MCF 10A (cell line): Measurements from ENCODE around the gene HS6ST2. TPM values are rescaled to one million over a fixed set of nuclear protein-coding genes. Genes with fewer than 3 reads are reported as not detected.

ENCODE experiments used
- BruUV-seq: library from RNA; stranded (reverse); fragments of 400-500 nt; replicated peaks from 2 replicates; lab custom pipeline; 2021; lab: Mats Ljungman, UMichigan
- CTCF ChIA-PET: fragments of 300-600 bp; sonication (Branson Sonifier 250); formaldehyde crosslinking; extraction: SDS; loops from one replicate; lab custom pipeline; 2021; ENCODE audit warnings: antibody characterized with exemption, inconsistent platforms; lab: Yijun Ruan, JAX
- POLR2A ChIA-PET: fragments of 300-600, 350-650 bp; sonication (Branson Sonifier 250); formaldehyde crosslinking; extraction: SDS; loops from one replicate; lab custom pipeline; 2020; ENCODE audit warnings: antibody characterized with exemption, inconsistent platforms; lab: Yijun Ruan, JAX
- DNase-seq: peaks from one replicate; pipeline ENCODE4 v3.0.0-alpha.2; 2018; ENCODE audit not compliant: unreplicated experiment
- H3K27ac Mint-ChIP-seq: one replicate; pipeline ENCODE4 v1.8.0; 2022; ENCODE audit warnings: mild to moderate bottlenecking, low read depth, mixed read lengths; ENCODE audit not compliant: unreplicated experiment
- H3K27me3 Mint-ChIP-seq: one replicate; pipeline ENCODE4 v1.8.0; 2022; ENCODE audit warnings: mixed read lengths; ENCODE audit not compliant: insufficient read depth, unreplicated experiment
- H3K36me3 Mint-ChIP-seq: one replicate; pipeline ENCODE4 v1.8.0; 2022; ENCODE audit warnings: mild to moderate bottlenecking, moderate library complexity, mixed read lengths; ENCODE audit not compliant: insufficient read depth, unreplicated experiment
- H3K4me1 Mint-ChIP-seq: one replicate; pipeline ENCODE4 v1.8.0; 2022; ENCODE audit warnings: mixed read lengths; ENCODE audit not compliant: insufficient read depth, unreplicated experiment
- H3K4me3 Mint-ChIP-seq: one replicate; pipeline ENCODE4 v1.8.0; 2022; ENCODE audit warnings: mild to moderate bottlenecking, moderate library complexity, mixed read lengths; ENCODE audit not compliant: unreplicated experiment
- H3K9me3 Mint-ChIP-seq: one replicate; pipeline ENCODE4 v1.8.0; 2022; ENCODE audit warnings: mixed read lengths; ENCODE audit not compliant: unreplicated experiment
- intact Hi-C: fragments of 100-400 bp; cut with micrococcal nuclease; formaldehyde crosslinking; loops from 2 replicates; pipeline ENCODE4 v1.14.1; 2022
- total RNA-seq: library from RNA; stranded (reverse); gene quantifications from 2 replicates; pipeline ENCODE4 v1.2.3, GENCODE V29; 2022
- TF ChIP-seq, protein P1 (sequence below): fragments of 200-600 bp; IDR thresholded peaks from one replicate; pipeline ENCODE4 v1.8.0; 2022; ENCODE audit warnings: antibody characterized with exemption, mild to moderate bottlenecking; ENCODE audit not compliant: unreplicated experiment

HS6ST2 gene
- total RNA-seq, 1 experiment from 2014 or later: 26.1 TPM

DNA sequence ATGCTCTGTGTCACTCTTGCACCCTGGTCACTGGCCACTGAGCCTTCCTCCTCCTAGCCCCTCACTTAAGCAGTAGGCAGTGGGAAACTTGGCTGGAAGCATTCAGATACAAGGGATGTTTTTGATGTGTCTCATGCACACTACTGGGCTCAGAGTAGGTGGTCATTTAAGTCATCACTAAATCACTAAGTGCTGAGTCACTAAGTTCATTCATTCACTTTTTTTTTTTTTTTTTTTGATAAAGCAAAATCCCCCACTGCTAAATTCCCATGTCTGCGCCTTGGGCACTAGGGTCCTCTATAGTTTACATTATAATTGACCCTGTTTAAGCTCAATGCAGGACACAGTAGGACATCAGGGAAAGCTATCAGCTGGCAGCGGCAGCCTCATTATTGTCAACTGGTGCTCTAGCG lies 287.2 kb downstream of the HS6ST2 start:
- TF ChIP-seq, protein P1, sequence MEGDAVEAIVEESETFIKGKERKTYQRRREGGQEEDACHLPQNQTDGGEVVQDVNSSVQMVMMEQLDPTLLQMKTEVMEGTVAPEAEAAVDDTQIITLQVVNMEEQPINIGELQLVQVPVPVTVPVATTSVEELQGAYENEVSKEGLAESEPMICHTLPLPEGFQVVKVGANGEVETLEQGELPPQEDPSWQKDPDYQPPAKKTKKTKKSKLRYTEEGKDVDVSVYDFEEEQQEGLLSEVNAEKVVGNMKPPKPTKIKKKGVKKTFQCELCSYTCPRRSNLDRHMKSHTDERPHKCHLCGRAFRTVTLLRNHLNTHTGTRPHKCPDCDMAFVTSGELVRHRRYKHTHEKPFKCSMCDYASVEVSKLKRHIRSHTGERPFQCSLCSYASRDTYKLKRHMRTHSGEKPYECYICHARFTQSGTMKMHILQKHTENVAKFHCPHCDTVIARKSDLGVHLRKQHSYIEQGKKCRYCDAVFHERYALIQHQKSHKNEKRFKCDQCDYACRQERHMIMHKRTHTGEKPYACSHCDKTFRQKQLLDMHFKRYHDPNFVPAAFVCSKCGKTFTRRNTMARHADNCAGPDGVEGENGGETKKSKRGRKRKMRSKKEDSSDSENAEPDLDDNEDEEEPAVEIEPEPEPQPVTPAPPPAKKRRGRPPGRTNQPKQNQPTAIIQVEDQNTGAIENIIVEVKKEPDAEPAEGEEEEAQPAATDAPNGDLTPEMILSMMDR: no peak
- intact Hi-C loops: no loop called here
- H3K4me1 Mint-ChIP-seq: no peaks in the 10 kb centered on the region
- no peak overlapping the region for H3K27ac Mint-ChIP-seq
- ChIA-PET CTCF (interaction anchor here (0.7 kb wide), 2 partner anchors 13 to 1401 kb away, joined by 5 read pairs; no protein-coding TSS in a partner anchor), POLR2A (no interaction called here)
- H3K4me3 Mint-ChIP-seq: no peak overlapping the region
- no TSS peak for BruUV-seq
- H3K27me3 Mint-ChIP-seq: peaks cover 75% of the 10 kb centered on the region
- no peak for DNase-seq
- no peaks in the 10 kb centered on the region for H3K36me3 Mint-ChIP-seq
- H3K9me3 Mint-ChIP-seq: no peaks in the 10 kb centered on the region

DNA sequence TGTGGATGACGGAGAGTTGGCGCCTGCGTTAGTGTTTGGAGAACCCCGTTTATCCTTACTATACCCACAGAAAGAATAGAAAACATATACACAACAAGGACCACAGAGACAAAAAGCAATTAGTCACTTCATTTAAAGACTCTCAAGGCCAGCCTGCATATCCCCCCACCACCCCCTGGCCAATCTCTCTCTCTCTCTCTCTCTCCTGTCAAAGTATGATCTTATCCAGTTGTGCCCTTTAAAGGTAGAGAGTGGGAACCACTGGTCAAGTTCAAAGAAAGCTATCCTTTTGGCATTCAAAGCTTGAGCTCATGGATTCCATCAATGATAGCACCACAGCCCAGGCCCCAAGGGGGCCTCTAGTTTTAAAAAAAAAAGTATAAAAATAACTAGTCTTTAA lies 289.3 kb downstream of the HS6ST2 start:
- TF ChIP-seq, protein P1: no peak
- intact Hi-C loops: no loop called here
- POLR2A ChIA-PET: no interaction called here
- Mint-ChIP-seq H3K9me3 (no peaks in the 10 kb centered on the region), H3K27me3 (peaks cover 59% of the 10 kb centered on the region), H3K4me3 (no peak overlapping the region), H3K36me3 (no peaks in the 10 kb centered on the region), H3K4me1 (no peaks in the 10 kb centered on the region), H3K27ac (no peak overlapping the region)
- no TSS peak for BruUV-seq
- CTCF ChIA-PET: interaction anchor here (0.5 to 0.6 kb wide), 2 partner anchors 23 to 577 kb away, joined by 3 read pairs; no protein-coding TSS in a partner anchor
- no peak for DNase-seq

DNA sequence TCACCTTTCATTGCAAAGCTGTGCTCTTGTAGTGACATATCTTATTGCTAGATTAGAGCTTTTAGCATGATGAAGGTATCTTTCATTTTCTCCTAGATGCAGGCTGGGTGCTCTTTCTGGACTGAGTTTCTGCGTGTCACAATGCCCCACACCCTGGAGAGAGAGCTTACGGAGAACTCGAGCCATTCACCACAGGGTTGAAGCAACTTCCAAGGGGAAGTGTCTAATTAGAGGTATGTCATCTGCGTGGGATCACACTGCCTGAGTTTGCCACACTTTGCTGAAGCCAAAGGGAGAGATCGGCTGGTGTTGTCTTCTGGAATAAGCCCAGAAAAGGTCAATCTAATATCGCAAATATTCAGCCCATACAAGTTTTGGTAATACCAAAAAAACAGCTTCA lies 290.3 kb downstream of the HS6ST2 start:
- no peak for DNase-seq
- TF ChIP-seq, protein P1: no peak
- H3K4me1 Mint-ChIP-seq: no peaks in the 10 kb centered on the region
- H3K36me3 Mint-ChIP-seq: no peaks in the 10 kb centered on the region
- intact Hi-C loops: no loop called here
- ChIA-PET CTCF (interaction anchor here (0.6 to 0.7 kb wide), 2 partner anchors 8 to 82 kb away, joined by 3 to 4 read pairs; no protein-coding TSS in a partner anchor), POLR2A (interaction anchor here (0.8 kb wide), 1 partner anchor 960 kb away, joined by 3 read pairs; no protein-coding TSS in a partner anchor)
- H3K27ac Mint-ChIP-seq: no peak overlapping the region
- H3K4me3 Mint-ChIP-seq: no peak overlapping the region
- BruUV-seq: no TSS peak
- H3K27me3 Mint-ChIP-seq: peaks cover 55% of the 10 kb centered on the region
- no peaks in the 10 kb centered on the region for H3K9me3 Mint-ChIP-seq

DNA sequence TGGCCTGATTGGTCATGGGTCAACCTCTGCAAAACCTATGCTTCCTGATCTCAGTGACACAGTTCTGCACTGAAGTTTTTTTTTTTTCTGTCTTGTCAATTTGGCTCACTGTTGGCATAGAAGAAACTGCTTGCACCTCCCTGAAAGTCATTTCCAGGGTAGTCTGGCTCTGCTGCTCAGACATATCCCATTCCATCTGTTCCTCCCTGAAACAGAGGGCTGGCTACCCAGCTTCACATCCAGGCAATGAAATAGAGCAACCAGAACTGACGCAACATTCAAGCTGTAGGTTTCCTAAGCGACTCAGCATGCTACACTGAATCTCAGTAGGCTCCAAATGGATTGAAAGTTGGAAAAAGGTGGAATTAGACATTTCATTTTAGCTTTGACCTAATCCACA lies 292.8 kb downstream of the HS6ST2 start:
- intact Hi-C loops: no loop called here
- ChIA-PET POLR2A (no interaction called here), CTCF (no interaction called here)
- Mint-ChIP-seq H3K27ac (no peak overlapping the region), H3K9me3 (no peaks in the 10 kb centered on the region), H3K36me3 (no peaks in the 10 kb centered on the region), H3K27me3 (peaks cover 44% of the 10 kb centered on the region), H3K4me1 (no peaks in the 10 kb centered on the region), H3K4me3 (no peak overlapping the region)
- TF ChIP-seq, protein P1: no peak
- DNase-seq: no peak
- no TSS peak for BruUV-seq
